Midbrain (tissue), 1 donor: Measurements from ENCODE around the gene VASH2.
"Not testable (repeated sequence)": the region's sequence is repeated elsewhere in the genome, so short reads cannot be mapped to it uniquely, and the experiment has no call there.

Source experiments
- DNase-seq: peaks from one replicate; lab custom pipeline; 2025; lab: John Stamatoyannopoulos, UW

Gene VASH2

GRCh38 chr1:212981025-212981495 lies 30.7 kb downstream of the VASH2 start:
- no peak for DNase-seq

- no peak for DNase-seq
Observed at GRCh38 chr1:212981571-212982328, 31.4 kb downstream of the VASH2 start.

- no peak for DNase-seq
Observed at GRCh38 chr1:212982430-212983152, 32.2 kb downstream of the VASH2 start.

- no peak for DNase-seq
Observed at GRCh38 chr1:212983482-212983881, 33.1 kb downstream of the VASH2 start.

- DNase-seq = no peak
Observed at GRCh38 chr1:212984522-212985291, 34.4 kb downstream of the VASH2 start.

DNA sequence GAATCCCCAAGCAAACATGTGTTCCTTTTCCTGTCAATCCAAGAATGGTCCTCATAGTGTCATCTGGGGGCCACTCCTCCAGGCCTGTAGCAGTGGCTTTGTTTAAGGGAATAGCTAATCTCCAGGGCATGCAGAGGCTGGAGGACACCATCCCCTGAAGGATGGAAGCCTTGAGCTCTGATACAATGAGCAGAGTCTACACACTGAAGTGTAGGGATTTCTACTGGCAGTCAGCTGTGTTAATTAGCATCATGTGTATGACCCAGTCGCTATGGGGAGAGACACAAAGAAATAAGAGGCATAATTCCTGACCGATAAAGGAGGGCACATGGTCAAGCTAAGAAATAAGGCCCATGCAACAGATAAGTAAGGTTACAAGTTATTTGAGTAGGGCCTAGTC lies 36.2 kb downstream of the VASH2 start:
- no peak for DNase-seq

DNA sequence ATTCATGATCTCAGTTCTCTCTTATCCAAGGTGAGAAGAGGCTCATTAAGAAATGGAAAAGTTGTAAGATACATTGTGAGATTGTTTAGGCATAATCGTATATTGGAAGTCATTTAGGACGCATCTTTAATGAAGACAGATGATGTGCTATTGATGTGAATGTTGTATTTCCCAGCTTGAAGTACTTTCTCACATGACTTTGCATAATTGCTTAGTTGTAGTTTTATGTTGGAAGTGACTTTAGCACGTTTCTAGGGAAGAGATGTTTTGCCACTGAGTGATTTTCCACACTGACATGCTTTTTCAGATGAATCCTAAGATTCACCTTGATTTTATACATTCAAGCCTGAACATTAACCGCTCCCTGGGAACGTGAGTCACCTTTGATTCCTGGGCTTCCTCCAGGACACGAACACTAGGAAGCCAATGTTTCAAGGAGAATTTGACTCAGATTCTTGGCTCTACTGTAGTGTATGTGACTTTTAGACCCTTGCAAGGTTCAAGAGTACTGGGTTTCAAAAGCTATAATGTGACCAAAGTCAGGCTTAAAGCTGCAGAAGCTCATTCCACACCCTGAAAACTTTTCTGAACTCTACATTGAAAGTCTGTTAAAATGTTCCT lies 37.5 kb downstream of the VASH2 start:
- DNase-seq = no peak

DNA sequence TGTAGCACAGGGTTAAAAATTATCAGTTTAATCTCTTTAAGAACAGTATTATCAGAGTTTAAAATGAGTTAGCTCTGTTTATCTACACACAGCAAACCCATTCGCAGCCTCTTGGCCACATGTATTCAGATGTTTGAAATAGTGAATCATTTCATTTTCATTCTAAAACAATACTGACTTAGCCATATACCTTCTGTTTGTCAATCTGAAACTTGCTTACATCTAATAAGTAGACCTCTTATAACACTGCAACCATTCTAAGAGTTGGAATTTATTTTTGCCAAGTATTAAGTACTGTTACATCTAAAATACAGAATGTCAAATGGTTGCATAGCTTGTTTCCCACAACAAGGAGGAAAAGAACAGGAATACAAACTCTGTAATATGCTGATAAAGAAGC lies 39.9 kb downstream of the VASH2 start:
- DNase-seq = no peak

- DNase-seq = not testable (repeated sequence)
Observed at GRCh38 chr1:212993960-212994359, 43.6 kb downstream of the VASH2 start.

DNA sequence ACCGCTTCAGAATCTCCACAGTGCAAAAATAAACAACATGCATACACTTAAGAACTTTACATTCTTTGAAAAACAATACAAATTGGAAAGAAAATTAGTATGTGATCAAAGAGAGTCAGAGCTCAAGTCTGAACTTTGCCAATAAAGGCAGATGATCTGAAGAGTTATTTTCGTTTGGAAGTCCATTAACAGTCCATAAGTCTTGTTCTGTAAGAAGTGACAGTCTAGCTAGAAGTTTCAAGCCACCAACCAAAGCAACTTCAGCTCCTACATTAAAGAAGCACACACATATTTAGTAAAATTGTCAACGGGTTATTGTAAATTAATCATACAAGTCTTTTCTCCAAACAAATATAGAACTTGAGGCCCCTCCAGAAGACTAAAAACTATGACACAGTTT lies 44.6 kb downstream of the VASH2 start:
- DNase-seq = no peak

DNA sequence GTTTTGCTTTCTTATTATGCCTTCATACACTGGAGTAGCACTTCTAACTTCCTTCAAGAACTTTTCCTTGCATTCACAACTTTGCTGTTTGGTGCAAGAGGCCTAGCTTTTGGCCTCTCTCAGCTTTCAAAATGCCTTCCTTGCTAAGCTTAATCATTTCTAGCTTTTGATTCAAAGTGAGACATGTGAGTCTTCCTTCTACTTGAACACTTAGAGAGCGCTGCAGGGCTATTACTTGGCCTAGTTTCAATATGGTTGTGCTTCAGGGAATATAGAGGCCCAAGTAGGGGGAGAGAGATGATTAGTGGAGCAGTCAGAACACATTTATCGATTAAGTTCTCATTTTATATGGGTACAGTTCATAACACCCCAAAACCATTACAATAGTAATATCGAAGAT lies 52.9 kb downstream of the VASH2 start:
- no peak for DNase-seq

DNA sequence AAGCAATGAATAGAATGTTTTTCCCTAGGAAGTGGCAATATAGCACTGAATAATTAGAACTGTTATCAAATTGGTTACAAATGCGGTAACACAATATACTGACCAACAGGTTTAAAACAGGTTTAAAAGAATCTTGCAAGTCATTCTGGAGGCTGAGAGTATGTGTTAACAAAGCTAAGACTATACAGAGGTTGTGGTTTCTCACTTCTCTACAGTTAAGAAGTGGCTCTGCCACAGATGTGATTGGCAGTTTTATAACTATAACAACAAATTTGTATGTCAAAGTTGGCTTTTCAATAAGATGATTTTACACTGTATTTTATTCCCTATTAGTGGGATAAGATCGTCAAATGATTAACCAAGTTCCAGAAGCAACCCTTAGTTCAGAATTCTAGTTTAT lies 58.2 kb downstream of the VASH2 start:
- DNase-seq = no peak

GRCh38 chr1:213014642-213015041 lies 64.3 kb downstream of the VASH2 start:
- no peak for DNase-seq

DNA sequence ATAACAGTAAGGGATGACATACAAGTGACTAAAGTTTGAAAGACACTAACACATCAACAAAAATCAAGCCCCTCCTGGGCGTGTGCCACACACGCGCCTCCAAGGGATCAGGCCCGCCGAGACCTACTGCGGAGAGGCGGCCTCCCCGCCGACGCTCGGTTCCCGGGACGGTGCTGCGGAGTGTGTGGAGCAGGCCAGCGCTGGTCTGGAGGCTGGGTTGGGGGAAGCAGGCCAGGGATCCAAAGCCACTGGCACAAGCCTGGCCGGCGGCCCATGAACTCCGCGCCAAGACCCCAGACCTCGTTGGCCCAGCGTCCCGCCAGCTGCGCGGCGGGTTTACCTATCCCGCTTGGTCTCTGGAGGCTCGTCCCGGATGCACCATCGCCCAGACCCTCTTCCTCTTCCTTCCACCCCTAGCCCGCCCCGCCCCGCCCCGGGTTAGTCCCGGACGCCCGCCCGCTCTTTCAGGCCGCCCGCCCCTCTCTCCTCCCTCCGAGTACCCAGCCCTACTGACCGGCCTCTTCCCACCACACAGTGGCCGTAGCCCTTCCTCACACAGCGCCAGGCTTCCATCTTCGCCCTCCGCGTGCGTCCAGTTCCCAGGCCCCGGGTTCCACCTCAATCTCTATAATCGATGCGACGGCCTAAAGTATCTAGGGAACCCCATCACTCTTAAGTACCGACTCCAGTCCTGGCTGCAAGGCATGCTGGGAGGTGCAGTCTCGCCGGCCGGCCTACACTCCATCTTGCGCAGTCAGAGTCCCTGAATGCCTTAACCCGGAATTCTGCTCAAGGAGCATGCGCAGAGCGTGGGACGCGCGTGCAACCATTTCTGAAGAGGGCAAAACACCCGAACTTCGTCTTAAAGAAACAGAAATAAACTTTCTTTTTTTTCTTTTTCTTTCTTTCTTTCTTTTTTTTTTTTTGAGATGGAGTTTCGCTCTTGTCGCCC lies 65.0 kb downstream of the VASH2 start, which contains the start of gene ANGEL2:
TSS of gene ANGEL2 (minus strand) at position 769 of the 952 bp plus-strand sequence. CDS start at position 573, 196 bp downstream.
- peak; percentile 97 for DNase-seq

- DNase-seq = no peak
Observed at GRCh38 chr1:213017447-213018273, 67.3 kb downstream of the VASH2 start.

GRCh38 chr1:213019450-213019849 lies 69.1 kb downstream of the VASH2 start:
- DNase-seq = no peak

- DNase-seq = no peak
Observed at GRCh38 chr1:213020016-213020415, 69.7 kb downstream of the VASH2 start.

DNA sequence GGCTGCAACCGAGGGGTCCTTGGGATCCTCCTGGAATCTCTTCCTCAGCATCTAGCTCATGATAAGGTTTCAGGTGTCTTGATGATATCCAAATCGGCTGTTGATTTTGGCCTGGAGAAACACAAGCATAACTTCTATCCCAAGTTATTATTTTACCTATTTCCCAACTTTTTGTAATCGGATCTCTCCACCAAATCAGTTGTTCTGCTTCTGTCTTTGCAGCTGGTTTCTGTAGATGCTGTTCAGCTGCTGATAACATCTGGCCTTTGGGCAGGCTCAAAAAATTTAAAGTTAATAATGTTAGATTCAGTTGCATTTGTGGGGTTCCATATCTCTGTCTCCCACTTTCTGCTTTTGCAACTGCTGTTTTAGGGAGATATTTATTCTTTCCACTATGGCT lies 76.7 kb downstream of the VASH2 start:
- not testable (repeated sequence) for DNase-seq

DNA sequence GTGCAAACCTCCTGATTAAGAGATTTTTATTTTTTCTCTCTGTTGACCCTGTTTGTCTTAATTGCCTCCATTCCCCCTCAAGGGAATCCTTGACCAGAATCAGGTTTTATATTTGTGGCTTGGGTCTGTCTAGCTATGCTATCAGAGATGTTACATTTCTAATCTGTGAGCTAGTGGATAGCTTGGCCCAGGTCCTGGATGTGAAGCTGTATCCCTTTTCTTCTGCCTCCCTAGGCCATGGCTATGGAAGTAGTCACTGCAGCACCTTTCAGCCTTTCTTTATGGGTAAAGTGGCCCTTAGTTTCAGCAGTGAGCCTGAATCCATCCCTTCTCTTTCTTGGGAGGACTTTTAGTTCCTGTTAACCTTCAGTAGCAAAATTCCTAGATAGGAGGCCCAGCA lies 82.3 kb downstream of the VASH2 start:
- DNase-seq = no peak

DNA sequence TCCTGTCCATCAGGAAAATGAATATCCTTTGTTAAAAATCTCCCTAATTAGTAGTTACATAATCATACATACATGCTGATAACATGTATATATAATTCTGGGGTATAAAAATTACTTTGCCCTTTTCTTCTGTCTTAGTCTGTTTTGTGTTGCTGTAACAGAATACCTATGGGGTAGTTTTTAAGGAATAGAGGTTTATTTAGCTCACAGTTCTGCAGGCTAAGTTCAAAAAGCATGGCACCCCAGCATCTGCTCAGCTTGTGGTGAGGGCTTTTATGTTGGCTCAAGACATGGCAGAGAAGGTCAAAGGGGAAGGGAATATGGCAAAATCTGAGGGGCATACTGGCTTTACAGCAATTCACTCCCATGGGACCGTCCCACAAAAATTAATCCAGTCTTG lies 84.4 kb downstream of the VASH2 start:
- no peak for DNase-seq
